IPS-NIHi11 (cell line): ENCODE measurements around the gene UMAD1.

Experiments used
- DNase-seq: peaks from one replicate; pipeline ENCODE4 v3.0.0; 2012; ENCODE audit warnings: mixed read lengths, low spot score

UMAD1 gene

DNA sequence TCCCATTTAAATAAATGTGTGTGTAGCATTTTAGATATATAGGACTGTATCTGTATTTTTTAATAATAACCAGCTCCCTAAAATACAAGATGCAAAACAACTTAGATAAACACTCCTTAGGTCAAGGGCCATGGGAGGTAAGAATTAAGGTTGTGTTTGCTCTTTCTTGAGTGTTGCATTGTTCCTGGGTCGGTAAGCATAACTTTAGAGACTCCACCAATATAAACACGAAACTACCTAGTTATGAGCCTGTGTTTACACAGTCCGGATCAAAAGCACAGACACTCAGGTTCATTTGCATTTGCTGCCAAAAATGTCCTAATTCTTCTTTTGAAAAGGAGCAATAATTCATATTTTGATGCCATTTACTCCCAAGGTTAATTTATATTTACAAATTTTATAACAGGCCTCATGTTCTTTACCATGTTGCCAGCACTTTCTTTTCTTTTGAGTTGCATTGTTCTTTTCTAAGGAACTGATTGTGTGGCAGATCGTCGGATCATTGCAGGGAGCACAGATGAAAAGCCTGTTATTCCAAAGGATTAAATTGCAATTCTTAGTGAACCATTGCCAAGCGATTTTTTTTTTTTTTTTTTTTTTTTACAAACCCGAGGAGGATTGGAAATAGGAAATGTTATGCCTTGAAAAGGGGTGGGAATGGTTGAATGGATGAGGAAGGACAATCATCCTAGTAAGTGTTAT, 282.3 kb downstream of the UMAD1 start:
- no peak for DNase-seq

DNA sequence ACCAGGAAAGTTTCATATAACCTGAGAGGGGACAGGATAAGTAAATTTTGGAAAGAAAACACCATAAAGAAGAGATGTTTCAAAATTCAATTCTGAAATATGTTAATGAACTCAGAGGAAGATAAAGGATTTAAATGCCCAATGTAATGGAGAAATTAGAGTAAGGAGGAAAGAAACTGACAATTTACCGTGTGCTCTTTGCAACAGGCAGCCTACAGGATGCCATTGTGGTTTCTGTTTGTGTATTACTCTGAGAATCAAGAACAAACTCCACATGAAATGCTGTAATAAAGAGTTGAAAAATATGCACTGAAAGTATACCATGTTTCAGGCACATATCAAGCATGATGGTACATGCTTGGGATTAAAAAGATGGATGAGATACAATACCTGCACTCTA, 283.3 kb downstream of the UMAD1 start:
- no peak for DNase-seq

DNA sequence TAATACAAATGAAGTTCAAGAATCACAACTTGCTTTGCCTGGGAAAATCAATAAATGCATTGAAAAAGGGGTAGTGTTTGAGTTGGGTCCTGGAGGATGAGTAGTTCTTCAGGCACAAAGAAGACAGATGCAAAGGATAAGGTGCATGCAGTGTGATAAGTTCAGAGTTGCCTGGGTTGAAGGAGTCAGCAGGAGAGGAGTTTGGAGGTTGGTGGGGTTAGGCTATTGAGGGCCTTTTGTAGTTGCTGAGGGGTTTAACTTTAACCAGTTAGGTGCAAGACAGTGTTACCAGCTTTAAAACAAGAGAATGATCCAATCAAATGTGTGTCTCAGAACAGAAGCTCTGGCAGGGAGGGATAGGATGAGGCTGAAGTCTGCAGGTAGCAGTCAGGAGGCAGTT, 283.8 kb downstream of the UMAD1 start:
- no peak for DNase-seq
